Stimulated activated naive CD8-positive, alpha-beta T cell treated with anti-CD3 and anti-CD28 coated beads, Interleukin-15, Interleukin-2, amounts not matched to agents 100 U/mL and 50 U/mL, for 24 hours (primary cell): ENCODE data around the gene CDK4.
"Not testable (repeated sequence)": the region's sequence is repeated elsewhere in the genome, so short reads cannot be mapped to it uniquely, and the experiment has no call there.

Experiments used
- ATAC-seq: fragments of 150-1000 bp; cut with Tn5 transposase; one replicate; pipeline ENCODE4 v1.10.0; 2021
- DNase-seq: peaks from one replicate; pipeline ENCODE4 v3.0.0; 2021

CDK4 gene

DNA sequence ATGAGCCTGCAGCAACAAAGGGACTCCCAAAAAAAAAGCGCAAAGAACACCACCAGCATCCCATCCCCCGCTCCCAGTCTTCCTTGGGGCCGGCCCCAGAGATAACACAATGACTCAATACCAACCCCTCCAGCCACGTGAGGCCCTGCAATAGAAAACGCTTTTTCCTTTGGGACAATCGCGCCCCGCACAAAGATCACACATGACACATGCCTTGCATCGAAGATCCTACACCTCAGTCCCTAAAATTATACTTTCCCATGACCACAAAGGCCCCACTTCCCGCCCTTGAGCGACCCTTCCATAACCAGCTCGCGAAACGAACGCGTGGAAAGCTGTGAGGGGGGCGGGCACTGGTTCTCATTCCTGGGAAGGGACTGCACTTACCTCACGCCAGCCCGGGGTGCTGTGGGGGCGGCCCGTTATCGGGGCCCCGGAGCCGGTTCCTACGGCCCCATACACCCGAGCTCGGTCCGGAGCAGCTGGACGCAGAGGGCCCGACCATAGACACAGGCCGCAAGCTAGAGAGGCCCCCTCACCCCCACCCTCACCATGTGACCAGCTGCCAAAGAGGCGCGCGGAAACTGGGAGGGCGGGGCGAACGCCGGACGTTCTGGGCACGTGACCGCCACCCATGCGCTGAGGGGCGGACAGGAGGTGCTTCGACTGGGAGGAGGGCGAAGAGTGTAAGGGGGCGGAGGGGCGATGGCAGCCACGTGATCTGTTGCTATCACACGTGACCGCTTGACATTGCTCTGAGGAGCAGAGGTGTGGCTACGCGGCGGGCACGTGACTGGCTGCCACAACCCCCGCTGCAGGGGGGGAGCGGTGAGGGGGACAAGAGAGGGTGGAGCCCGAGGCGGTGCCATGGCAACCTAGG, at the start of gene CDK4:
Gene CDK4, minus strand, starts transcription at position 523 of the 880 bp plus-strand sequence. CDS start 593 bp downstream, outside the sequence.
- peak; percentile 80 for ATAC-seq
- DNase-seq = peak; percentile 99

DNA sequence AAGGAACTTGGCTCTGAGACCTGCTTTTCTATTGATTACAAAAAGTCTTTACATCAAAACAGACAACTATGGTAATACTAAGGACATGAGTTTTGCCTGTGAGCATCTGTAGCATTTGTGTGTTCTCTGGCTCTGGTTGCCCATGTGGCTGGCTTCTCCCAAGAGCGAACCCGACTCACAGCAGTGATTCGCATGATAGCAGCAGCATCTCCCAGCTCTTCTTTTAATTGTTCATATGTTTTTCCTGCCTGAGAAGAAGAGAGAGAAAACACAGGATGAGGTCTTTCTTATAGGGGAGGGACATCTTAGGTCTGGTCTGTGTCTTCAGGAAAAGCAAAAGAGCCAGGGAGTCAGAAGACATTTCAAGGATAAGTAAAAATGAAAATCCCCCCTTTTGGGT, 48.9 kb upstream of the CDK4 start:
- ATAC-seq = no peak
- DNase-seq = no peak

DNA sequence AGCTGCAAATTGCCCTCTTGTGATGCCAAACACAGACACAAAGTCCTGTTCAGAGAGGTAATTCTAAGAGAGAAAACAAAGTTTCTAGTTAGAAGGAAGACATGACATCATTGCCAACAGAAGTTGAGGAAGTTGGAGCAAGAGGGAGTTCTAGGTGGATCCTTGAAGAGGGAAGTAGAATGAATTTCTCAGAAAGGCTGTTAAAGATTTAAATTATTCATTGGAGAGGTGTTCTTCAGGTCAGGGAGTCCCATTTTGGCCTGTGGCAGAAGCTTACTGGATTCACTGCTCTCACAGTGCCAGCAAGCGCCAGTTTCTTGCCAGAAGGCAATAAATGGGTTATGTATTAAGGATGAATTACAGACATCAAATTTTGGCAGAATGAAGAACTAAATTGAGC, 45.8 kb upstream of the CDK4 start:
- DNase-seq (no peak), ATAC-seq (no peak)

DNA sequence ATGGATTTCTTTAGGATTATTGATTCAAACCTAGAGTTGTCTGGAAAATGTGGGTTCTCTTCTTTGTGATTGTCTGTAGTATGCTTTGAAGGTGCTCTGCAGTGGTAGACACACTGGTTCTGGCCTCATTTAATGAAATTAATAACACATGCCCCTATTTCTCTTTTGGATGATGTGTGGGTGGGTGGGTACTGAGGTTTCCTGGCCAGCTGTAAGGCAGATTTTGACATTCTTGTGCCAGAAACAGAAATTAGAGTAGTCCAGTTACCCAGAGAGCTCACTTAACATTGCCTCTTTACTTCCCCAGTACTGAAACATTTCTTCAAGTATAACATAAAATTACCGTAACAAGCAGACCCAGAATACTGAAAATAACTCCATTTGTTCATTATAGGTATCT, 44.9 kb upstream of the CDK4 start:
- no peak for DNase-seq

DNA sequence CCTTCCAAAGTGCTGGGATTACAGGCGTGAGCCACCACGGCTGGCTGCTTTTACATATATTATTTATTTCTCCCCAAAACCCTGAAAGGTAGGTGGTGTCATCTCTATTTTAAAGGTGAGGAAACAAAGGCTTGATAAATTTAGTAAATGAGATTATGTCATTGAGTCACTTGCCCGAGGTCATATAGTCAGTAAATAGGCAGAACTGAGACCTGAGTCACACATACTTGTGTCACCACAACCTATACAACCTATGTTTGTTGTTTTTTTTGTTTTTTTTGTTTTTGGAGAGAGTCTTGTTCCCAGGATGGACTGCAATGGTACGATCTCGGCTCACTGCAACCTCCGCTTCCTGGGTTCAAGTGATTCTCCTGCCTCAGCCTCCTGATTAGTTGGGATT, 43.2 kb upstream of the CDK4 start:
- no peak for ATAC-seq

More for the DNA sequence above, 44.9 kb upstream of the CDK4 start:
- no peak for ATAC-seq

DNA sequence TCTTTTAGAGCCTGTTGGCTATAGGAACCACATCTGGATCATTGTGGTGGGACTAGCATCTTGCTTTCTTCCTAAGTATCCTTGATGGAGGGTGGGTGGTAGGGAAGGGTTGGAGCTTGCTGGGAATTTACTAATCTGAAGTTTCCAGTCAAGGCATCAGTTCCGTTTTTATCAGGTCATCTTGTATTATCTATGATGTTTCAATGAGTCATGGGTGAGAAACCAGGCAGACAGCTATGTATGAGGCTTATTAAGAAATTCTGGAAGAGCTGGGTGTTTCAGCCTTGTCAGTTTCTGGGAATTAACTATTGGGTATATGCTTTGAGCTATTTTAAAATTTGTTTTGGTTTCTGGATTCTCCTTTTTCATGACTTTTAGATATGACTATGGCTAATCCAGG, 41.8 kb upstream of the CDK4 start:
- DNase-seq (no peak), ATAC-seq (no peak)

More for the DNA sequence above, 43.2 kb upstream of the CDK4 start:
- no peak for DNase-seq

DNA sequence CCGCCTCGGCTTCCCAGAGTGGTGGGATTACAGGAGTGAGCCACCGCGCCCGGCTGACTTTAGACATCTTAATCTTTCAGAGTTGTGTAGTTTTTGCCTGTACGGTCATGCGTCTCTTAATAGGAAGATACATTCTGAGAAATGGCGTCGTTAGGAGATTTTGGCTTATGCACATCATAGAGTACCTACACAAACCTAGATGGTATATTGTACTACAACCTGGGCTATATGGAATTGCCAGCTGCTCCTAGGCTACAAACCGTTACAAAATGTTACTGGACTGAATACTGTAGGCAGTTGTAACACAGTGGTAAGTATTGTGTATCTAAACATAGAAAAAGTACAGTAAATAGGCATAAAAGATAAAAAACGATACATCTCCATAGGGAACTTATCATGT, 31.8 kb upstream of the CDK4 start:
- DNase-seq (no peak), ATAC-seq (no peak)

DNA sequence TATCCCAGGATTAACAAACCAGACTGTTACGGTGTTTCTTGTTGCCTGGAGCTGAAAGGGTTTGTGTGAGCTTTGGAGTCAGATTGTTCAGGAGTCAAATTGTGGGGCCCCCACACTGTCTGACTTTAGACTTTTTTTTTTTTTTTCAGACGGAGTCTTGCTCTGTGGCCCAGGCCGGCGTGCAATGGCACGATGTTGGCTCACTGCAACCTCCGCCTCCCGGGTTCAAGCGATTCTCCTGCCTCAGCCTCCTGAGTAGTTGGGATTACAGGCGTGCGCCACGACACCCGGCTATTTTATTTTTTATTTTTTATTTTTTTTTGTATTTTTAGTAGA, 31.3 kb upstream of the CDK4 start:
- ATAC-seq = no peak
- DNase-seq = no peak

DNA sequence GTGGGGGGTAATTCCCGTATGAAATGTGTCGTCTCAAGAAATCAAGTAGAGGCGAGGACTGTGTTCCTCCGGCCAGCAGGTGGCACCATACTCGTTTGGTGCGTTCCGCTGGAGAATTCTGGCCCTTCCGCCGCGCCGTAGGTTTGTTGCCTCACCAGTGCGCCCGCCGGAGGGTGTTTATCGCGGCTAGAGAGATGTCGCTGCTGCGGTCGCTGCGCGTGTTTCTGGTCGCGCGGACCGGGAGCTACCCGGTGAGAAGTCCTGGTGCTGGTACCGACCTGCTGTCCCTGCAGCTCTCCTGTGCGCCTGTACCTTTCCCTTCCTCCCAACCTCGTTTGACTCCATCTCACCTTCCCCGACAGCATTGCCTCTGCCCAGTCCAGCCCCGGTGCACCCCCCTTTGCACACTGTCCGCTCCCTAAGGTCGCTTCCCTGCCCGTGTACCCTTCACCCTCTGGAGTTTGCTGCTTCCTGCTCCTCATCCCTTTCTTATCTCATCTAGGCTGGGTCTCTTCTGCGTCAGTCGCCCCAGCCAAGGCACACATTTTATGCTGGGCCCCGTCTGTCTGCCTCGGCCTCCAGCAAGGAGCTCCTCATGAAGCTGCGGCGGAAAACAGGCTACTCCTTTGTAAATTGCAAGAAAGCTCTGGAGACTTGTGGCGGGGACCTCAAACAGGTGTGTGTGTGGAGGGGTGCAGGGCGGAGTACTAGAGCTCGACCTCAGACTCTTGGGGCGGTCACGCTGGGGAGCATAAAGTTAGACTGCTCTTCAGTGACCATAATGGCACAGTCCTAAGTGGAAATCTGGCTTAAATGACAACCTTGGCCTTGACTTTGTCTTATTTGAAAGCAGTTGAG, 30.7 kb upstream of the CDK4 start, which contains the start of gene TSFM:
Gene TSFM, plus strand, starts transcription at position 180 of the 858 bp plus-strand sequence. Its CDS starts 15 bp downstream, at position 195.
- peak; percentile 87 for ATAC-seq

DNA sequence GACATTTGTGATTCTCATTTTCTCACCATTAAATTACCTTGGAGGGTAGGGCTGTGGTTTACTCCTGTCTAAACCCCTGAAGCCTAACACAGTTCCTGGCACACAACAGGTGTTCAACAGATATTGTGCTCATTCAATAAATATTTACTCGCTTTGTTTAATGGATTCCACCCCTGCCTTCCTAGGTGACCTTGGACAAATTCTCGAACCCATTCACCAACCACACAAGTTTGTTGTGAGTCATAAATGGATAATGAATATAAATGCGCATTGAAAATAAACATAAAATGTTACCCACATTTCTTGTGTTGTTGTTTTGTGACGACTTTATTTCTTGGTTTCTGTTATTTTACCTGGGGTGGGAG, 30.1 kb upstream of the CDK4 start:
- ATAC-seq = no peak
- DNase-seq = no peak

More for the DNA sequence above, 30.7 kb upstream of the CDK4 start, which contains the start of gene TSFM:
- peak; percentile 99 for DNase-seq

DNA sequence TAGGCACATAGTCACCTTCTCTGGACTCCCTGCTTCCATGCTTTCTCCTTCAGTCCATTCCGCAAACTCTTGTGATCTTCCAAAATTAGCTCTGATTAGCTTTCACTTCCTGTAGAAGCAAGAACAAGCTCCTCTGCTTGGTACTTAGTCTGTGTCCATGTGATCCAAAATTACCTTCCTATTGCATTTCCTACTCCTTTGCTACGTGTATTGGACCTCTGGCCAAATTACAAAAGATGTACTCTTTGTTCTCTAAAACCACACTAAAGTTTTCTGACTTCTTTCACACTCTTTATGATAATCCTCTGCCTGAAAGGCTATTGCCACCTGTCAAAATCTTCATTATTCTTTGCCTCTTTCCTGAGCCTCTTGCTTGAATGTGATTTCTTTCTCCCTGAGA, 29.7 kb upstream of the CDK4 start:
- ATAC-seq (no peak), DNase-seq (no peak)

DNA sequence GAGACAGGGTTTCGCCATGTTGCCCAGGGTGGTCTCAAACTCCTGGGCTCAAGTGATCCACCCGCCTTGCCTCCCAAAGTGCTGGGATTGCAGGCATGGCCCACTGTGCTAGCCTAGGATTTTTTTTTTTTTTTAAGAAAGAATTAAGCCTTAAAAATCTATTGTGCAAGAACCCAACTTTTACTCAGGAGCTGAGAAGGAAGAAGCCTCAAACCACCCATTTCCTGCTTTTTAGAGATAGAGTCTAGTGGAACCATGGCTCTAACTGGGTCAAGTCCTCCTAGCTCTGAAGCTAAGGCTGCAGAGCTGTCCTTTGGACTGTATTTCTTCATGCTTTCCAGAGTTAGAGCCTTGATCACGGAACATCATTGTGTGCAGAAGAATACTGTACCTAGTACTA, 29.1 kb upstream of the CDK4 start:
- DNase-seq = no peak
- ATAC-seq = no peak

DNA sequence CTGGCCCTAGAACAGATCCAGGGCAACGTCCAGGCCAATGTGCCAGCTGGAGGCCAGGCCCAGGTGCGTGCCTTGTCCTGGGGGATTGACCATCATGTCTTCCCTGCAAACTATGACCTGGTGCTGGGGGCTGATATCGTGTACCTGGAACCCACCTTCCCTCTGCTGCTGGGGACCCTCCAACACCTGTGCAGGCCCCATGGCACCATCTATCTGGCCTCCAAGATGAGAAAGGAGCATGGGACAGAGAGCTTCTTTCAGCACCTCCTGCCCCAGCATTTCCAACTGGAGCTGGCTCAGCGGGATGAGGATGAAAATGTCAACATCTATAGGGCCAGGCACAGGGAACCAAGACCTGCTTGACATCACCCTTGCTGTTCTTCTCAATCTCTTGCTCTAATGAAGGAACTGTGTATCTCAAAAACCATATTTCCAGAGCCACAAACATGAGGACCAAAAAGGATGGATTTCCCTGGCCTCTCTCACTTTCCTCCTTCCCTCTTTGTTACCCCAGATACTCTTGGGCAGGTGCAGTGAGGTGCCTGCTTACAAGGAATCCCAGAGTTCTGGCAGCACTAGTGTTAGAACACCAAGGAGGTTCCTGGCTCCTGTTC, 28.3 kb upstream of the CDK4 start:
- no peak for DNase-seq
- ATAC-seq = no peak

DNA sequence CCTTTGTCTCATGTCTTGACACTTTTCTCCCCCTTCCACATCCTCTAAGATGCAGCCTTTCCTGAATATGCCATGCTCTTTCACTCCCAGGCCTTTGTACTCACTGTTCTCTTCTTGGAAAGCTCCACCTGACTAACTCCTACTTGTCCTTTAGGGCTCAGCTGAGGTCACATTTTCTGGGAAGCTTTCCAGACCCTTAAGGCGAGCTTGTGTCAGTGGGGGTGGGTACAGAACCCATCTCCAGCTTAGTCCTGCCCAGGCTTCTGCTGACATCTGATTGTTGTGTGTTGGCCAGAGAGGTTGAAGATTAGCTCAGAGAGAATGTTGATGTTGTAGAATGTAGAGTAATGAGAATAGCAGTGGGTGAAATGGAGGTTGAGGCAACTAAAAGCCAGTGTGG, 27.6 kb upstream of the CDK4 start:
- no peak for DNase-seq
- no peak for ATAC-seq

DNA sequence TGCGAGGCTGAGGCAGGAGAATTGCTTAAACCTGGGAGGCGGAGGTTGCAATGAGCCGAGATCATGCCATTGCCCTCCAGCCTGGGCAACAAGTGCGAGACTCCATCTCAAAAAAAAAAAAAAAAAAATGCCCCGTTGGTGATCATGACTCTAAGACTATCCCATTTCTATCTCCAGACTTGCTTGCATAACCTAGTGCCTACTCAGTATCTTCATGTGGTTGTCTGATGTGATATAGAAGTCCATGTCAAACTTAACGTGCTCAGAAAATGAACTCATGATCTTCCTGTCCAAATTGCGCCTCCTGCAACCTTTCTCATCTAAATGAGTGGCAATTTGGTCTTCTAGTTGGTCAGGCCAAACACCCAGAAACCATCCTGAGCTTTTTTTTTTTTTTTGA, 25.8 kb upstream of the CDK4 start:
- DNase-seq (no peak), ATAC-seq (no peak)

DNA sequence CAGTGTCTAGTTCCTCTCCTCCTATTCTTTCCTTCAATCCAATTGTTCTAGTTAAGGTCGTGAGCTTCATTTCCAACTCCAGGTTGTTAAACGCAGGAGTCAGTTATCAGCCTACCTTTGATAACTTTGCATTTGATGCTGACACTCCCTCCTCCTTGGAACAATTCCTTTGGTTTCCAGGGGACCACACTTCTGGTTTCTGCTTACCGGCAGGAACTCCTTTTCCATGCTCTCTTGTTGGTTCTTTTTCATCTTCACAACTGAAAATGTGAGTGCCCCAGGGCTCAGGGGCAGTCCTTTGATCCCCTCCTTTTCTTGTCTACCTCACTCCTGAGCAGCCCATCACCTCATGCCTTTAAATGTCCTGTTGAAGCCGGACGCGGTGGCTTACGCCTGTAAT, 25.3 kb upstream of the CDK4 start:
- DNase-seq (no peak), ATAC-seq (no peak)

DNA sequence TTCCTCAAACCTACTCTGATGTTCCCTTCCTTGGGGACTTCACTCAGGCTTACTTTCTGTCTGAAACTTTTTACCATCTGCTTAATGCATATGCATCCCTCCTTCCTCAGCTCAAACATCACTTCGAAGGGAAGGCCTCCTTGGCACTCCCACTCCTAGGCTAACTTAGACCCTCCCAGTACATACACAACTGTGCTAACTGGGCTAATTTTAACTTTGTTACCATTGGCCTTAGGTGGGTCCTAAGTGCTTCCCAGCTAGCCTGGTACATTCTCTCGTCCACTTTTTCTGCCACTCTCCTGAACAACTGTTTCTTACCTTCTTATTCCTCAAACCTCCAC, 24.1 kb upstream of the CDK4 start:
- no peak for DNase-seq
- no peak for ATAC-seq

DNA sequence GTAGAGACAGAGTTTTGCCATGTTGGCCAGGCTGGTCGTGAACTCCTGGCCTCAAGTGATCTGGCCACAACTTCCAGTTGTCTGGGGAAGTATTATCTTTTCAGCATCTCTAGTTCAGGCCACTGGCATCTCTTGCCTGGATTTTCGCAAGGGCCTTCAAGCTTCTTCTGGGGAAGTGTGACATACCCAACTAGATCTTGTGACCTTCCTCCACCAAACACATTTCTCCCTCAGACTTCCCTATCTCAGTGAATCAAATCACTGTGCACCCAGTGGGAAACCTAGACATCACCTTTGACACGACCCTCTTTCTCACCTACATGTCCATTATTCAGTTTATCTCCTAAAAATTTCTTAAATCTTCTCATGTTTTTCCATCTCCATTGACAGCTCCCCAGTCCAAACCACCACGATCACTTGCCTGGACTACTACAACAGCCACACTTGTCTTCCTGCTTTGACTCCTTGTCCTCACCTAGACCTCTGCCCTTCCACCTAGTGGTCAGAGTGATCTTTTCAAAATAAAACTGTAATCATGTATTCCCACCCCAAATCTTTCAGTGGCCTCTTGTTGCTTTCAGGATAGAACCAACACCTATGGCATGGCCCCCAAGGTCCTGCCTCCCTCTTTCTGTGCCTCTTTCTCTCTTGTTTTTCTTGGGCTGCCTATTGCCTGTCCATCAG, 23.6 kb upstream of the CDK4 start:
- DNase-seq = no peak
- ATAC-seq = no peak

DNA sequence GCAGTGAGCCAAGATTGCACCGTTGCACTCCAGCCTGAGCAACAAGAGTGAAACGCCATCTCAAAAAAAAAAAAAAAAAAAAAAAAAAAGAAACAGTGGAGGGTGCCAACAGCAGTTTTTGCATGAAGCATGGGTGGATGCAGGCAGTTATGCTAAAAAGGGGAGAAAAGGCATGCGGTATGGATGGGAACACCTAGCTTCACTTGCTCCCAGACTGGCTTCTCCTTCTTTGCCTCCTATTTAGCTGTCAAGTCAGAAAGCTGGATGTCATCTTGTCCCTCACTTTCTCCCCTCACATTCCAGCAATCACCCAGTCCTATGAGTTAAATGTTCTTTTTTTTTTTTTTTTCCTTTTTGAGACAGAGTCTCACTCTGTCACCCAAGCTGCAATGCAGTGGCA, 22.9 kb upstream of the CDK4 start:
- no peak for DNase-seq
- no peak for ATAC-seq

DNA sequence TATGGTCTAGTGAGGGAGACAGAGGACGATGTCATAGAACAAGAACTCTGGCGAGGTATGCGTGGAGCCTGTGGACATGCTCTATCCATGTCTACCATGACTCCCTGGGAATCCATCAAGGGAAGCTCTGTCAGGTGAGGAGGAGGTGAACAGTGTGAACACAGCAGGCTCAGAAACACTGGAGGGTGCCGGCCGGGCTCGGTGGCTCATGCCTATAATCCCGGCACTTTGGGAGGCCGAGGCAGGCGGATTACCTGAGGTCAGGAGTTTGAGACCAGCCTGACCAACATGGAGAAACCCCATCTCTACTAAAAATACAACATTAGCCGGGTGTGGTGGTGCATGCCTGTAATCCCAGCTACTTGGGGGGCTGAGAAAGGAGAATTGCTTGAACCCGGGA, 22.5 kb upstream of the CDK4 start:
- not testable (repeated sequence) for DNase-seq, ATAC-seq

DNA sequence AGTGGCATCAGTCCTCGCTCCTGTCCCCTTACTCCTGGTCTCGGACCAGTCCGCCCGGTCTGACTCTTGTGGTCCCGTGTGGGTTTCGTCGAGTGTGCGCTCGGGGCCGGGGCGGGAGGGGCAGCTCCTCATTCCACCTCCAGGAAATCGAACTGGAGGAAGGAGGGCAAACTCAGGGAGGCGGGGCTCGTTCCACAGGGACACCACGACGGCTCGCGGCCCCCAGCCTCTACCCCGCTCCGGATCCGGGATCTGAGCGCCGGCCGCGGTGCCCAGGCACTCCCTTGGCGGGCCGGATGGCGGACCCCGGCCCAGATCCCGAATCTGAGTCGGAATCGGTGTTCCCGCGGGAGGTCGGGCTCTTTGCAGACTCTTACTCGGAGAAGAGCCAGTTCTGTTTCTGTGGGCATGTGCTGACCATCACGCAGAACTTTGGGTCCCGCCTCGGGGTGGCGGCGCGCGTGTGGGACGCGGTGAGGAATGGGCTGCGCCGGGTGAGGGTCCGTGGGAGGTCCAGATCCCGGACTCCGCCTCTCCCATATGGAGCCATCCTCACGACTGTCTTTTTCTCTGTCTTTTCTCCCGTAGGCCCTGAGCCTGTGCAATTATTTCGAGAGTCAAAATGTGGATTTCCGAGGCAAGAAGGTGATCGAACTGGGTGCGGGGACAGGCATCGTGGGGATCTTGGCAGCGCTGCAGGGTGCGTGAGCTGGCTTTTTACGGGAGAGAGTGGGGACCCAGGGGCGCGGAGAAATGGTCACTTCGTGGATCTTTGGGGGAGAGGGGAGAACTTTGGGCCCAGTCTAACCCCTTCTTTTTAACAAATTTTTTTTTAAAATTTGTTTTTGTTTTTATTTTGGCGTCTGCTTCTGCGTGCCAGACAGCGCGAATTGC, 20.6 kb upstream of the CDK4 start, which contains the start of gene EEF1AKMT3:
Gene EEF1AKMT3, plus strand, starts transcription at position 186 of the 894 bp plus-strand sequence. Its CDS starts 111 bp downstream, at position 297.
- DNase-seq (peak; percentile 60), ATAC-seq (peak; percentile 16)
